ENCODE results near the gene UGT1A7.

Gene UGT1A7

DNA sequence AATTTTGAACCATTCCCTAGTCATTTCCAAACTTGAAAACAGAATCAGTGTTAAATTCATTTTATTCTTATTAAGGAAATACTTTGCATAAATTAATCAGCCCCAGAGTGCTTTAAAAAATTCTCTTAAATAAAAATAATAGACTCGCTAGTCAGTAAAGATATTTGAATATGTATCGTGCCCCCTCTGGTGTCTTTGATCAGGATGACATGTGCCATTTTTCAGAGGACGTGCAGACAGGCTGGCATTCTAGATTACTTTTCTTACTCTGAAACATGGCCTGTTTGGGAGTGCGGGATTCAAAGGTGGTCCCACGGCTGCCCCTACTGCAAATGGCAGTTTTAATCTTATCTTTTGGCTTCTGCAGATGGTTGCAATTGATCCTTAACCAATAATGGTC, 90.9 kb downstream of the UGT1A7 start:
- H3K36me3 ChIP-seq (ENCODE audit: insufficient read depth, low read length), result no peaks in the 10 kb centered on the region
- H4K20me1 ChIP-seq (ENCODE audit: insufficient read depth, low read length), result no peaks in the 10 kb centered on the region
- TF ChIP-seq, protein P1, sequence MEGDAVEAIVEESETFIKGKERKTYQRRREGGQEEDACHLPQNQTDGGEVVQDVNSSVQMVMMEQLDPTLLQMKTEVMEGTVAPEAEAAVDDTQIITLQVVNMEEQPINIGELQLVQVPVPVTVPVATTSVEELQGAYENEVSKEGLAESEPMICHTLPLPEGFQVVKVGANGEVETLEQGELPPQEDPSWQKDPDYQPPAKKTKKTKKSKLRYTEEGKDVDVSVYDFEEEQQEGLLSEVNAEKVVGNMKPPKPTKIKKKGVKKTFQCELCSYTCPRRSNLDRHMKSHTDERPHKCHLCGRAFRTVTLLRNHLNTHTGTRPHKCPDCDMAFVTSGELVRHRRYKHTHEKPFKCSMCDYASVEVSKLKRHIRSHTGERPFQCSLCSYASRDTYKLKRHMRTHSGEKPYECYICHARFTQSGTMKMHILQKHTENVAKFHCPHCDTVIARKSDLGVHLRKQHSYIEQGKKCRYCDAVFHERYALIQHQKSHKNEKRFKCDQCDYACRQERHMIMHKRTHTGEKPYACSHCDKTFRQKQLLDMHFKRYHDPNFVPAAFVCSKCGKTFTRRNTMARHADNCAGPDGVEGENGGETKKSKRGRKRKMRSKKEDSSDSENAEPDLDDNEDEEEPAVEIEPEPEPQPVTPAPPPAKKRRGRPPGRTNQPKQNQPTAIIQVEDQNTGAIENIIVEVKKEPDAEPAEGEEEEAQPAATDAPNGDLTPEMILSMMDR (IDR thresholded peaks at IDR 0.05; ENCODE audit: low read length), result no peak
- no peak for TF ChIP-seq EZH2 (IDR thresholded peaks at IDR 0.05; ENCODE audit: borderline replicate concordance, low read length)
- no peak overlapping the region for H3K4me2 ChIP-seq (ENCODE audit: low read length)
- H3K4me1 ChIP-seq (ENCODE audit: insufficient read depth, low read length, severe bottlenecking), result no peaks in the 10 kb centered on the region
- no peaks in the 10 kb centered on the region for H3K79me2 ChIP-seq (ENCODE audit: insufficient read depth, low read length)
- H3K4me3 ChIP-seq (ENCODE audit: low read depth, low read length, poor library complexity, severe bottlenecking), result no peak overlapping the region
- H3K9me2 ChIP-seq (ENCODE audit: low read depth, low read length), result no peaks in the 10 kb centered on the region
- no peaks in the 10 kb centered on the region for H3K9me3 ChIP-seq (ENCODE audit: low read length)
- no peak overlapping the region for H3K27ac ChIP-seq (ENCODE audit: low read depth, low read length, poor library complexity, severe bottlenecking)
- H2AFZ ChIP-seq (ENCODE audit: low read length), result no peak overlapping the region
- no peaks in the 10 kb centered on the region; the same call in 1 of the 2 replicates for H3K27me3 ChIP-seq (ENCODE audit: insufficient read depth, low read length)
- H3K9ac ChIP-seq (ENCODE audit: low read length), result no peak overlapping the region
- no peaks in the 10 kb centered on the region for H3F3A ChIP-seq (ENCODE audit: insufficient read depth, low read length)

DNA sequence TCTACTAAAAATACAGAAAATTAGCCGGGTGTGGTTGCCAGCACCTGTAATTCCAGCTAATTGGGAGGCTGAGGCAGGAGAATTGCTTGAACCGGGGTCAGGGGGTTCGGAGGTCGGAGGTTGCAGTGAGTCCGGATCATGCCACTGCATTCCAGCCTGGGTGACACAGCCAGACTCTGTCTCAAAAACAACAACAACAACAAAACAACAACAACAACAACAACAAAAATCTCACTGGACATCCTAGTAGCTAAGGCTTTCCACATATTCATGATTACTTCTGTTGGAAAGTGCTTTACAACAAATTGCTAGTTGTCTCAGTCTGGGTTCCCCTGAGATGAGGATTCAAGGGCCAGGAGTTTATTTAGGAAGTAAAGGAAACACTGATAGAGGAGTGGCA, 92.2 kb downstream of the UGT1A7 start:
- Histone ChIP-seq H3K9ac (ENCODE audit: low read length) (no peak overlapping the region), H3K4me1 (ENCODE audit: insufficient read depth, low read length, severe bottlenecking) (no peaks in the 10 kb centered on the region), H3K4me3 (ENCODE audit: low read depth, low read length, poor library complexity, severe bottlenecking) (no peak overlapping the region), H3F3A (ENCODE audit: insufficient read depth, low read length) (no peaks in the 10 kb centered on the region), H3K27me3 (ENCODE audit: insufficient read depth, low read length) (peaks cover 4% of the 10 kb centered on the region; the same call in 1 of the 2 replicates), H3K4me2 (ENCODE audit: low read length) (no peak overlapping the region), H3K79me2 (ENCODE audit: insufficient read depth, low read length) (no peaks in the 10 kb centered on the region), H2AFZ (ENCODE audit: low read length) (no peak overlapping the region), H3K27ac (ENCODE audit: low read depth, low read length, poor library complexity, severe bottlenecking) (no peak overlapping the region), H3K9me3 (ENCODE audit: low read length) (no peaks in the 10 kb centered on the region), H4K20me1 (ENCODE audit: insufficient read depth, low read length) (no peaks in the 10 kb centered on the region), H3K9me2 (ENCODE audit: low read depth, low read length) (no peaks in the 10 kb centered on the region), H3K36me3 (ENCODE audit: insufficient read depth, low read length) (no peaks in the 10 kb centered on the region)
- TF ChIP-seq, protein P1 (IDR thresholded peaks at IDR 0.05; ENCODE audit: low read length), result no peak
- no peak for TF ChIP-seq EZH2 (IDR thresholded peaks at IDR 0.05; ENCODE audit: borderline replicate concordance, low read length)

DNA sequence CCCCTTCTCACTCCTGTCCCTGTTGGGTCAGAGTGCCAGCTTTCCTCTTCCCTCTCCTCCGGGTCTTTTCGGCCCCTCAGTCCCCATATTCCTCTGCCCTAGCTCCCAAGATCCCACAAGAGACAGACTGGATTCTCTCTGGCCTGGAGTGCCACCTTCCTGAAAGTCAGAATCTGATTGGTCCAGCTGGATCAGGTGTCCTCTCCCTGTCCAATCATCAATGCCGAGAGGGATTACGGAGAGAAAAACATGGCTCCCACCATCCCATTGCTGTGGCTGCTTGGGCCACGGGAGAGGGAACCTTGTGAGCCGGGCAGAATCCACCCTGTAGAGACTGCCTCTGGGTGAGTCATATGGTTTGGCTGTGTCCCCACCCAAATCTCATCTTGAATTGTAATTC, 93.7 kb downstream of the UGT1A7 start:
- TF ChIP-seq, protein P1 (IDR thresholded peaks at IDR 0.05; ENCODE audit: low read length), result no peak
- no peak for TF ChIP-seq EZH2 (IDR thresholded peaks at IDR 0.05; ENCODE audit: borderline replicate concordance, low read length)
- no peak overlapping the region for H3K9ac ChIP-seq (ENCODE audit: low read length)
- H3K4me1 ChIP-seq (ENCODE audit: insufficient read depth, low read length, severe bottlenecking), result no peaks in the 10 kb centered on the region
- no peaks in the 10 kb centered on the region for H3K36me3 ChIP-seq (ENCODE audit: insufficient read depth, low read length)
- H4K20me1 ChIP-seq (ENCODE audit: insufficient read depth, low read length), result no peaks in the 10 kb centered on the region
- H2AFZ ChIP-seq (ENCODE audit: low read length), result no peak overlapping the region
- H3K4me3 ChIP-seq (ENCODE audit: low read depth, low read length, poor library complexity, severe bottlenecking), result no peak overlapping the region
- no peaks in the 10 kb centered on the region for H3F3A ChIP-seq (ENCODE audit: insufficient read depth, low read length)
- no peaks in the 10 kb centered on the region for H3K9me3 ChIP-seq (ENCODE audit: low read length)
- no peak overlapping the region for H3K27ac ChIP-seq (ENCODE audit: low read depth, low read length, poor library complexity, severe bottlenecking)
- no peak overlapping the region for H3K4me2 ChIP-seq (ENCODE audit: low read length)
- no peaks in the 10 kb centered on the region for H3K9me2 ChIP-seq (ENCODE audit: low read depth, low read length)
- no peaks in the 10 kb centered on the region for H3K79me2 ChIP-seq (ENCODE audit: insufficient read depth, low read length)
- H3K27me3 ChIP-seq (ENCODE audit: insufficient read depth, low read length), result peaks cover 4% of the 10 kb centered on the region; the same call in 1 of the 2 replicates
